MM.1S (cell line): Measurements from ENCODE around the gene SH2D7.

ENCODE experiments used
- CTCF ChIP-seq: fragments of 300-600 bp; sonication (generic); IDR thresholded peaks from 2 replicates; pipeline ENCODE4 v1.5.1; 2016; ENCODE audit warnings: antibody characterized with exemption, low read length, mixed read lengths
- EZH2 ChIP-seq: fragments of 300-600 bp; sonication (generic); optimal IDR thresholded peaks from 2 replicates; pipeline ENCODE3; 2017; ENCODE audit warnings: low read depth, mild to moderate bottlenecking, antibody characterized with exemption, low read length, mixed read lengths

GRCh38 chr15:78108300-78109084 lies 16.1 kb downstream of the SH2D7 start:
- TF ChIP-seq EZH2 (no peak), CTCF (peak; percentile 96)
